MM.1S (cell line): ENCODE data around the gene FAM229A.

Experiments used
- CTCF ChIP-seq: fragments of 300-600 bp; sonication (generic); IDR thresholded peaks from 2 replicates; pipeline ENCODE4 v1.5.1; 2016; ENCODE audit warnings: antibody characterized with exemption, low read length, mixed read lengths
- EZH2 ChIP-seq: fragments of 300-600 bp; sonication (generic); optimal IDR thresholded peaks from 2 replicates; pipeline ENCODE3; 2017; ENCODE audit warnings: low read depth, mild to moderate bottlenecking, antibody characterized with exemption, low read length, mixed read lengths

GRCh38 chr1:32332290-32333079 lies 29.8 kb downstream of the FAM229A start:
- TF ChIP-seq CTCF (no peak), EZH2 (no peak)
